ENCODE results near the gene GOLM1. TPM values are rescaled to one million over a fixed set of nuclear protein-coding genes. Genes with fewer than 3 reads are reported as not detected.

Gene GOLM1
- total and polyA plus RNA-seq, 2 of the 4 experiments (the other 2 are of a cell fraction): 54.8 to 59.2 TPM

GRCh38 chr9:86021166-86021565, 78.2 kb downstream of the GOLM1 start:
- H2BK15ac ChIP-seq (ENCODE audit: low read depth, low read length): no peak overlapping the region
- intact Hi-C loops (cut with micrococcal nuclease): no loop called here
- POLR2A ChIA-PET (ENCODE audit: unreplicated experiment): no interaction called here
- H3K36me3 ChIP-seq (ENCODE audit: control insufficient read depth, insufficient read depth, low read length): peaks cover 29% of the 10 kb centered on the region
- no peak overlapping the region for H2BK20ac ChIP-seq (ENCODE audit: low read depth, low read length)
- H3K14ac ChIP-seq (replicated peaks; ENCODE audit: low read depth, low read length): no peak overlapping the region
- H3K56ac ChIP-seq (ENCODE audit: extremely low read depth, insufficient read depth, low read length): no peak overlapping the region
- no peak overlapping the region for H3K27ac ChIP-seq (ENCODE audit: insufficient read depth, low read length)
- no peak overlapping the region for H3K4me2 ChIP-seq (ENCODE audit: low read depth, low read length)
- H3K9ac ChIP-seq (ENCODE audit: low read depth, low read length): no peak overlapping the region
- no peak overlapping the region for H2AFZ ChIP-seq (replicated peaks; ENCODE audit: low read length, poor library complexity)
- H3K27me3 ChIP-seq (ENCODE audit: control insufficient read depth, insufficient read depth, low read length): no peaks in the 10 kb centered on the region
- no peak overlapping the region for H3K23ac ChIP-seq (ENCODE audit: low read depth, low read length)
- no peaks in the 10 kb centered on the region for H3K79me1 ChIP-seq (ENCODE audit: low read depth in 1 of 2, low read length in 2 of 2)
- H4K91ac ChIP-seq (ENCODE audit: insufficient read depth, low read depth, low read length): no peak overlapping the region
- TF ChIP-seq RAD21 (IDR thresholded peaks at IDR 0.05; ENCODE audit: low read length): no peak
- no peak for TF ChIP-seq MAZ (IDR thresholded peaks at IDR 0.05; ENCODE audit: borderline replicate concordance, low read depth, low read length)
- no peak for TF ChIP-seq CHD1 (IDR thresholded peaks at IDR 0.05; ENCODE audit: low read depth, low read length)
- no peak for TF ChIP-seq FOS (IDR thresholded peaks at IDR 0.05; ENCODE audit: low read depth, low read length)
- no peak overlapping the region for H4K5ac ChIP-seq (ENCODE audit: low read depth, low read length)
- in situ Hi-C loops (cut with MboI; ENCODE audit: low sequenced_read_pairs): no loop called here
- no peak overlapping the region for H2AK9ac ChIP-seq (replicated peaks; ENCODE audit: low read depth, low read length, poor library complexity)
- no peak overlapping the region for H2BK120ac ChIP-seq (ENCODE audit: low read depth, low read length)
- no peak overlapping the region for H3K18ac ChIP-seq (ENCODE audit: low read depth, low read length)
- H3K4me1 ChIP-seq (ENCODE audit: control insufficient read depth, insufficient read depth, low read length): no peaks in the 10 kb centered on the region
- no peak overlapping the region for H2BK5ac ChIP-seq (ENCODE audit: low read depth, low read length, poor library complexity, severe bottlenecking)
- no peak for DNase-seq
- no peaks in the 10 kb centered on the region for H3K9me3 ChIP-seq (ENCODE audit: control insufficient read depth, insufficient read depth, low read length)
- H3K4me3 ChIP-seq (ENCODE audit: insufficient read depth, low read depth, low read length): no peak overlapping the region
- no peak for ATAC-seq (ENCODE audit: low read depth)
- WGBS, 2 experiments (ENCODE audit: extremely low coverage in 2 of 2, insufficient read length in 1 of 2): no CpG with 5 or more reads among the region's 6 CpGs
- CTCF ChIA-PET: no interaction called here
- H4K20me1 ChIP-seq (ENCODE audit: insufficient read depth, low read length): no peaks in the 10 kb centered on the region
- dilution Hi-C loops (cut with HindIII; ENCODE audit: low sequenced_read_pairs, unreplicated experiment): no loop called here
- H3K4ac ChIP-seq (ENCODE audit: low read depth, low read length): no peak overlapping the region
- no peak overlapping the region for H2AK5ac ChIP-seq (ENCODE audit: low read depth, low read length)
- no TSS peak for BruUV-seq (replicated peaks)
- H4K8ac ChIP-seq (ENCODE audit: low read depth in 2 of 2, low read length in 2 of 2): no peak overlapping the region
- no peaks in the 10 kb centered on the region; the same call in 1 of the 2 replicates for H3K9me1 ChIP-seq (ENCODE audit: insufficient read depth, low read length)

Data from IMR-90 (cell line).